T-cell (primary cell): ENCODE data around the gene LRCOL1. TPM values are rescaled to one million over a fixed set of nuclear protein-coding genes. Genes with fewer than 3 reads are reported as not detected.

ENCODE experiments used
- ATAC-seq, 4 experiments: fragments of 200-7000 bp in 3 of 4; fragments of 150-1000 bp in 1 of 4; cut with Tn5 transposase; replicated peaks in 1 of 4; 1 replicate in 3 of 4; 2 replicates in 1 of 4; pipeline ENCODE4 v1.10.0; 2021; ENCODE audit warnings: moderate library complexity in 3 of 4, mild to moderate bottlenecking in 2 of 4, moderate number of reproducible peaks in 1 of 4
- CTCF ChIA-PET, 2 donors: fragments of 300-600 bp; sonication (Branson Sonifier 250); formaldehyde crosslinking; loops; one replicate each; lab custom pipeline; 2022; ENCODE audit warnings: antibody characterized with exemption in 2 of 2; lab: Charles Lee
- POLR2A ChIA-PET, 2 donors: fragments of 300-600 bp; sonication (Branson Sonifier 250); formaldehyde crosslinking; loops; one replicate each; lab custom pipeline; 2022; ENCODE audit warnings: antibody characterized with exemption in 2 of 2; lab: Charles Lee
- DNase-seq, 35 experiments: peaks; one replicate each; pipeline versions ENCODE4 v3.0.0 to v3.0.0-alpha.2; 2013 to 2023
- H3K27ac ChIP-seq: one replicate; pipeline ENCODE4 v1.5.1; 2013; ENCODE audit warnings: low read length
- H3K27me3 ChIP-seq, 2 experiments: replicated peaks in 1 of 2; 1 replicate in 1 of 2; 2 replicates in 1 of 2; pipeline versions ENCODE4 v1.6.1 to v1.7.0; 2013; ENCODE audit warnings: low read length in 1 of 2, mixed read lengths in 1 of 2; ENCODE audit not compliant: control insufficient read depth in 2 of 2, insufficient read depth in 2 of 2; ENCODE audit errors: extremely low read depth in 1 of 2
- H3K36me3 ChIP-seq, 2 donors: 1 replicate in 1 of 2; 2 replicates in 1 of 2; pipeline versions ENCODE4 v1.6.1 to v1.7.0; 2013; ENCODE audit warnings: low read length in 1 of 2; ENCODE audit not compliant: control insufficient read depth in 2 of 2, insufficient read depth in 1 of 2; ENCODE audit errors: extremely low read depth in 1 of 2
- H3K4me1 ChIP-seq, 2 experiments: 1 replicate in 1 of 2; 2 replicates in 1 of 2; pipeline versions ENCODE4 v1.6.1 to v1.7.0; 2013; ENCODE audit warnings: low read length in 2 of 2, mixed read lengths in 1 of 2; ENCODE audit not compliant: insufficient read depth in 2 of 2, control insufficient read depth in 1 of 2; ENCODE audit errors: extremely low read depth in 1 of 2
- H3K4me3 ChIP-seq, 2 donors: 1 replicate in 1 of 2; 2 replicates in 1 of 2; pipeline versions ENCODE4 v1.5.1 to v1.7.0; 2013; ENCODE audit warnings: mild to moderate bottlenecking in 2 of 2, low read length in 1 of 2, moderate library complexity in 1 of 2; ENCODE audit not compliant: control insufficient read depth in 1 of 2; ENCODE audit errors: extremely low read depth in 1 of 2
- H3K9me3 ChIP-seq: 2 replicates; pipeline ENCODE4 v1.7.0; 2013
- H3K27ac Mint-ChIP-seq, 2 donors: one replicate each; pipeline ENCODE4 v1.8.0; 2020 to 2021; ENCODE audit warnings: mild to moderate bottlenecking in 2 of 2, mixed read lengths in 2 of 2
- H3K27me3 Mint-ChIP-seq, 2 donors: one replicate each; pipeline ENCODE4 v1.8.0; 2021 to 2022; ENCODE audit warnings: mixed read lengths in 2 of 2
- H3K36me3 Mint-ChIP-seq: one replicate; pipeline ENCODE4 v1.8.0; 2021; ENCODE audit warnings: mixed read lengths
- H3K4me1 Mint-ChIP-seq, 3 donors: one replicate each; pipeline ENCODE4 v1.8.0; 2020 to 2022; ENCODE audit warnings: mixed read lengths in 3 of 3, mild to moderate bottlenecking in 1 of 3
- H3K4me3 Mint-ChIP-seq, 3 donors: one replicate each; pipeline ENCODE4 v1.8.0; 2020 to 2022; ENCODE audit warnings: mild to moderate bottlenecking in 3 of 3, mixed read lengths in 3 of 3, moderate library complexity in 3 of 3
- H3K9me3 Mint-ChIP-seq, 3 donors: one replicate each; pipeline ENCODE4 v1.8.0; 2020 to 2022; ENCODE audit warnings: mixed read lengths in 3 of 3
- WGBS: methylation state at CpG from one replicate; pipeline ENCODE4 v1.1.5; 2013; ENCODE audit warnings: missing lambda C conversion rate; ENCODE audit not compliant: insufficient coverage; 5-methylcytosine and 5-hydroxymethylcytosine counted together
- total RNA-seq, 35 experiments: library from RNA in 6 of 35; stranded (reverse) in 6 of 35; fragments of 120-200 nt in 1 of 35; gene quantifications; one replicate each; pipeline versions ENCODE4 v1.2.1 to v1.2.4 and lab custom pipeline; 2013 to 2026

LRCOL1 gene
- total RNA-seq, 5 donors from 2014 or later (not counting 1 experiment from before 2014, with no cell fraction given) = not detected

DNA sequence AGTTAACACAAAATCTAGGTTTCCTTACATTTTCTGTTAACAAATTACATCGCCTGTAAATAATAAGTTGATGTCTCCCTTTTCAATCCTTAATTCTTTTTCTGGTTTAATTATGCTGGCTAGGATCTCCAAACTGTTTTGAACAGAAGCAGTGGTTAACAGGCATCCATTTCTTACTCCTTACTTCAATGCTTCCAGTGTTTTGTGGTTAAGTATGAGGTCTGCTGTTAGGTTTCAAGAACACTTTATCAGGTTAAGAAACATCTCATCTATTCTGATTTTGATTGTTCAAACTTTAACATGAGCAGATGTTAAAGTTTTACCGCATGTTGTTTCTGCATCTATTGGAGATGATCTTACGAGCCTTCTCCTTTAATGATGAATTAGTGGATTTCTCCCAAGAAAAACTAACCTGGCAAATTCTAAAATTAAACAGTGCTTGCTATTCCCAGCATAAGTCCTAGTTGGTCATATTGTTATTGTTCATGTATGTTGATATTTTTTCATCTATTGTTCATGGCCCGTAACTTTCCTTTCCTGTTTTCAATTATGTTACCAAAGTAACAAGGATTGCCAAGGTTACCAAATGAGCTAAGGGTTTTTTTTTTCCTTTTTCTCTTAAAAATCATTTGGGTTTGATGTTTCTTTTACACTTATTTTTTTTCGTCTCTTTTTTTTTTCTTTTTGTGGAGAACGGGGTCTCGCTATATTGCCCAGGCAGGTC lies 43.3 kb upstream of the LRCOL1 start:
- H3K9me3 Mint-ChIP-seq = no peaks in the 10 kb centered on the region
- H3K27me3 Mint-ChIP-seq = no peaks in the 10 kb centered on the region
- Histone ChIP-seq H3K9me3 (no peaks in the 10 kb centered on the region), H3K36me3 (peaks cover 11 to 51% of the 10 kb centered on the region in 2 donors), H3K4me1 (no peaks in the 10 kb centered on the region), H3K27ac (no peak overlapping the region), H3K4me3 (no peak overlapping the region), H3K27me3 (no peaks in the 10 kb centered on the region)
- H3K4me3 Mint-ChIP-seq = no peak overlapping the region
- CTCF ChIA-PET = no interaction called here
- no peak for ATAC-seq
- H3K4me1 Mint-ChIP-seq = peaks cover 0 to 2% (median 0%) of the 10 kb centered on the region in 3 donors
- peaks cover 57% of the 10 kb centered on the region for H3K36me3 Mint-ChIP-seq
- H3K27ac Mint-ChIP-seq = no peak overlapping the region
- no peak for DNase-seq
- POLR2A ChIA-PET = no interaction called here
- WGBS = no CpG with 5 or more reads among the region's 7 CpGs

DNA sequence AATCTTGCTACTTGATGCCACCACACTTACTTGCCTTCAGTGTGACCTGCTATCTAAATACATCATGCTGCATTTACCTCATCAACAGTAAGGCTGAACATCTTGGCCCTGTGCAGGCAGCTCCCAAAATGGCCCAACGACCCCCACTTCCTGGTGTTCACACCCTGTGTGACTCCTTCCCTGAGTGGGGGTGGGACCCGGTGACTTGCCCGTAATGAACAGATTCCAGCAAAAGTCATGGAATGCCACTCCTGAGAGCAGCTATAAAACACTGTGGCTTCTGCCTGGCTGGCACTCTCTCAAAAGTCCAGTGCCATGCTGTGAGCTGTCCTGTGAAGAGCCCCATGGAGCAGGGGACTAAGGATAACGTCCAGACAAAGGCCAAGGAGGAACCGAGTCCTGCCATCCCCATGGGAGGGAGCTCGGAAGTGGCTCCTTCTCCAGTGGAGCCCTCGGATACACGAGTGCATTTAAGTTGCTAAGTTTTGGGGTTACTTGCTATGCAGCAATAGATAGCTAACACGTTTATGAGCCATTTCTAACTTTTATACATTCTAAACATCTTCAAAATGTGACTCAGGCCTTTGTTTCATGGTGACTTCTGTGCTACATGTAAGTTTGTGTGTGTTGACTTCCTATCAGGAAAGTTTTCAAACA lies 41.2 kb upstream of the LRCOL1 start:
- ChIA-PET CTCF (interaction anchor here in 1 of 2 donors (0.6 kb wide), 1 partner anchor 25 kb away, joined by 3 read pairs; no protein-coding TSS in a partner anchor), POLR2A (no interaction called here)
- no peaks in the 10 kb centered on the region for H3K27me3 ChIP-seq
- DNase-seq (no peak), ATAC-seq (no peak)
- Mint-ChIP-seq H3K4me1 (no peaks in the 10 kb centered on the region), H3K36me3 (peaks cover 51% of the 10 kb centered on the region), H3K27ac (no peak overlapping the region), H3K9me3 (no peaks in the 10 kb centered on the region), H3K4me3 (no peak overlapping the region), H3K27me3 (no peaks in the 10 kb centered on the region)
- peaks cover 10 to 42% of the 10 kb centered on the region in 2 donors for H3K36me3 ChIP-seq
- no peak overlapping the region for H3K27ac ChIP-seq
- H3K4me3 ChIP-seq = no peak overlapping the region
- WGBS = 78% methylated on average over 5 of the region's 9 CpGs
- no peaks in the 10 kb centered on the region for H3K9me3 ChIP-seq
- no peaks in the 10 kb centered on the region for H3K4me1 ChIP-seq

DNA sequence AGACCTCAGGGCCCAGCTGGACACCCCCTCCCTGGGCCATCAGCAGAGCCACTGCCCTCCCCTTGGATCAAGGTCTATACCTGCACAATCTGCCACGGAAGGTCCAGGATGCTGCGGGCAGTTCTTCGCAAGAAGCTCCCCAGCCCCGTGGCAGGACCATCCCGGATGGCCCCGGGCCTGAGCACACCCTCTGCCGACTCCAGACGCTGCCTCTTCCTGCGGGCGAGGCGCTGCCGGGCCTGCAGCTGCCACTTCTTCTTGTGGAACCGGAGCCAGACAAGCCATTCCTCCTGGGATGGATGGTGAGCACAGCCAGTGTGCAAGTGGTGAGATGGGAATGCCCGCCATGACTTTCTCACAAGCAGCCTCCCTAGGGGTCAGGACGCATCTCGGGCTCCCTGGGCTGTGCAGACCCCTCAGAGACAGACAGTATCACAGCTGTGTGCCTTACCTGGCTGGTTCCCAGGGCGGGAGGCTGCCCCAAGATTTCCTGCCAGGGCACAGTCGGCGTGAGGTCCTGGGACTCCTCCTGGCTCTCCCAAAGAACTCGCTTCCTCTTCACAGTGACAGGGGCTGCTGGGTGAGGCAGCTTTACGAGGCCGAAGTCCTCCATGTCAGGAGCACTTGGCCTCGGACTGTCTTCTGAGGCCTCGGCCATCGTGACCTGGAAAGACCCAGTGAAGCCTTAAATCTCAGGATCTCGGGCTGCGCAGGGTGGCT lies 39.0 kb upstream of the LRCOL1 start:
- ATAC-seq = no peak
- H3K36me3 ChIP-seq = peaks cover 14 to 30% of the 10 kb centered on the region in 2 donors
- H3K4me3 Mint-ChIP-seq = no peak overlapping the region
- no peak for DNase-seq
- H3K9me3 ChIP-seq = no peaks in the 10 kb centered on the region
- H3K36me3 Mint-ChIP-seq = peaks cover 52% of the 10 kb centered on the region
- no peaks in the 10 kb centered on the region for H3K4me1 Mint-ChIP-seq
- H3K27ac ChIP-seq = no peak overlapping the region
- no peaks in the 10 kb centered on the region for H3K9me3 Mint-ChIP-seq
- no peak overlapping the region for H3K4me3 ChIP-seq
- no peaks in the 10 kb centered on the region for H3K27me3 ChIP-seq
- H3K27me3 Mint-ChIP-seq = no peaks in the 10 kb centered on the region
- CTCF ChIA-PET = no interaction called here
- H3K27ac Mint-ChIP-seq = no peak overlapping the region
- H3K4me1 ChIP-seq = no peaks in the 10 kb centered on the region
- WGBS = 93% methylated on average over 24 of the region's 27 CpGs
- POLR2A ChIA-PET = no interaction called here

DNA sequence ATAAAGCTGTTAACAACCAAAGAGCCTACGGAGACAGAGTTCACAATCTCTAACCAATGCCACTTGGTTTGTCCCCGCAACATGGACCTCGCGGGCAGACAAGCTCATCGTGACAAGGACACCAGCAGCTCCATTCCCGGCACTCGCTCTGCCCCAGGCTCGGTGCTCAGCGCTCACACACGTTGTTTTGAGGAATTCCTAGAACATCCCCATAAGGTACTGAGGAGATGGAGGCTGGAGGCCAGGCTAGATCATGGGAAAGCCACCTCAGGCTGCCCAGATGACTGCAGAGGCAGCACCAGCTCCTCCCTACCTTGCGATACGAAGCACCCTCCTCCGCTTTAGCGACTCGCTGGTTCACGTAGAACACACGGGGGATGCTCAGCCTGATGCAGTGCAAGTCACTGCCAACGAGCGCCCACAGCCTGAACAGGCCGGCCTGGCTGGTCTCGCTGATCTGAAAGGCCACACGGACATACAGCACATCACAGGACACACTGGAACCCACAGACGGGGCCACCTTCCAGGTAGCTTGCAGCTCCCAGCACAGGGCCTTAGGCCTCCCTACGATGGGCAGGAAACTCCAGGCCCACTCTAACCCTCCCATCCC lies 38.3 kb upstream of the LRCOL1 start:
- CTCF ChIA-PET = no interaction called here
- no peaks in the 10 kb centered on the region for H3K27me3 ChIP-seq
- H3K4me1 ChIP-seq = no peaks in the 10 kb centered on the region
- Mint-ChIP-seq H3K4me3 (no peak overlapping the region), H3K27ac (no peak overlapping the region), H3K27me3 (no peaks in the 10 kb centered on the region), H3K36me3 (peaks cover 52% of the 10 kb centered on the region), H3K4me1 (no peaks in the 10 kb centered on the region), H3K9me3 (no peaks in the 10 kb centered on the region)
- H3K9me3 ChIP-seq = no peaks in the 10 kb centered on the region
- H3K27ac ChIP-seq = no peak overlapping the region
- H3K4me3 ChIP-seq = no peak overlapping the region
- ATAC-seq (no peak), DNase-seq (no peak)
- peaks cover 14 to 29% of the 10 kb centered on the region in 2 donors for H3K36me3 ChIP-seq
- POLR2A ChIA-PET = no interaction called here
- WGBS = 96% methylated on average over 24 of the region's 24 CpGs

DNA sequence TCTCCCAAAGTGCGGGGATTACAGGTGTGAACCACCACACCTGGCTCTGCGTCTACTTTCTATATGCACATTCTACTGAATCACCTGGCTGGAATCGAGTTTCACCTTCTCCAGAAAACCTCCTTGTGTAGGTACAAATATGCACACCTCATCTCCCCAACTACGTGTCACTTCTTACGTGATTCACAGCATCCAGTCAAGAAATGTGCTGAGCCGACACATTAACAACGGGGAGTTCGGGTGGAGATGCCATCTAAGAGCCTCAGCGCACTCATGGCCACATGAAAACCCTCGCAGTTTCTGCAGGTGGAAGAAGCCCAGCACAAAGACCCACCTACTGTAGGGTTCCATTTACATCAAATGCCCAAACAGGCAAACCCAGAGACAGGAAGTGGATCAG lies 37.5 kb upstream of the LRCOL1 start:
- H3K4me3 Mint-ChIP-seq = no peak overlapping the region
- Histone ChIP-seq H3K27me3 (no peaks in the 10 kb centered on the region), H3K36me3 (peaks cover 17 to 34% of the 10 kb centered on the region in 2 donors), H3K4me3 (no peak overlapping the region), H3K9me3 (no peaks in the 10 kb centered on the region), H3K4me1 (no peaks in the 10 kb centered on the region), H3K27ac (no peak overlapping the region)
- WGBS = 95% methylated on average over 7 of the region's 10 CpGs
- CTCF ChIA-PET = no interaction called here
- POLR2A ChIA-PET = no interaction called here
- no peaks in the 10 kb centered on the region for H3K27me3 Mint-ChIP-seq
- H3K36me3 Mint-ChIP-seq = peaks cover 51% of the 10 kb centered on the region
- H3K9me3 Mint-ChIP-seq = no peaks in the 10 kb centered on the region
- no peak overlapping the region for H3K27ac Mint-ChIP-seq
- H3K4me1 Mint-ChIP-seq = no peaks in the 10 kb centered on the region
- ATAC-seq (no peak), DNase-seq (no peak)

DNA sequence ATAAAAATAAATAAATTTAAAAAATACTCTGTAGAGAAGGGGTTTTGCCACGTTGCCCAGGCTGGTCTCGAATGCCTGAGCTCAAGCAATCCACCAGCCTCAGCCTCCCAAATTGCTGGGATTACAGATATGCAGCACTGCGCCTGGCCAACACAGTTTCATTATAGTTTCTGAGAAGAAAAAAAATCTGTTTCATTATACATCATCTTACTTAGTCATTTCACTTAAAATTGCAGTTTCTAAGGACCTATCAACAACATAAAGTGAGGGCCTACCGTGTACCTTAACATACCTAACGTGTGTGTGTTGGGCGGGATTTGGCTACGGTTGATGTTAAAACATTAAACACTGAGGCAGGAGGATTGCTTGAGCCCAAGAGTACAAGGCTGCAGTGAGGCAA lies 36.5 kb upstream of the LRCOL1 start:
- Histone ChIP-seq H3K4me3 (no peak overlapping the region), H3K27ac (no peak overlapping the region), H3K9me3 (no peaks in the 10 kb centered on the region), H3K36me3 (peaks cover 24 to 45% of the 10 kb centered on the region in 2 donors), H3K27me3 (no peaks in the 10 kb centered on the region), H3K4me1 (no peaks in the 10 kb centered on the region)
- Mint-ChIP-seq H3K4me1 (no peaks in the 10 kb centered on the region), H3K9me3 (no peaks in the 10 kb centered on the region), H3K36me3 (peaks cover 47% of the 10 kb centered on the region), H3K27ac (no peak overlapping the region), H3K4me3 (no peak overlapping the region), H3K27me3 (no peaks in the 10 kb centered on the region)
- 100% methylated on average over 3 of the region's 7 CpGs for WGBS
- CTCF ChIA-PET = no interaction called here
- POLR2A ChIA-PET = no interaction called here
- ATAC-seq (no peak), DNase-seq (no peak)
